Panc1 (cell line): ENCODE data around the gene TBX4.

ENCODE experiments used
- SIN3A ChIP-seq: IDR thresholded peaks from 2 replicates; pipeline ENCODE4 v1.6.1; 2012; ENCODE audit warnings: low read depth, mild to moderate bottlenecking, low read length, moderate library complexity, borderline replicate concordance; ENCODE audit not compliant: insufficient read depth
- TF ChIP-seq, protein P1 (sequence below): fragments of 450-650 bp; IDR thresholded peaks from 2 replicates; pipeline ENCODE4 v1.5.1; 2017; ENCODE audit warnings: mild to moderate bottlenecking

DNA sequence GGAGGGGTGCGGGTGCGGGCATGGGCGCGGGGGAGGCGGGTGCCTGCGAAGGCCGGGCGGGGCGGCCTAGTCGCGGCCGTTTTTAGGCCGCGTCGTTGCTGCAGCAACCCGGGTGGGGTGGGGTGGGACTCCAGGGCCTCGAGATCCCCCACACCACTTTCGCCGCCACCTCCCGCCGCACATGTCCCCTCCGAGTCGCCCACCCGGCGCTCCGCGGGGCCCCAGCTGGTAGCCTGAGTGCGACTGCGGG, 41.3 kb upstream of the TBX4 start:
- TF ChIP-seq, protein P1, sequence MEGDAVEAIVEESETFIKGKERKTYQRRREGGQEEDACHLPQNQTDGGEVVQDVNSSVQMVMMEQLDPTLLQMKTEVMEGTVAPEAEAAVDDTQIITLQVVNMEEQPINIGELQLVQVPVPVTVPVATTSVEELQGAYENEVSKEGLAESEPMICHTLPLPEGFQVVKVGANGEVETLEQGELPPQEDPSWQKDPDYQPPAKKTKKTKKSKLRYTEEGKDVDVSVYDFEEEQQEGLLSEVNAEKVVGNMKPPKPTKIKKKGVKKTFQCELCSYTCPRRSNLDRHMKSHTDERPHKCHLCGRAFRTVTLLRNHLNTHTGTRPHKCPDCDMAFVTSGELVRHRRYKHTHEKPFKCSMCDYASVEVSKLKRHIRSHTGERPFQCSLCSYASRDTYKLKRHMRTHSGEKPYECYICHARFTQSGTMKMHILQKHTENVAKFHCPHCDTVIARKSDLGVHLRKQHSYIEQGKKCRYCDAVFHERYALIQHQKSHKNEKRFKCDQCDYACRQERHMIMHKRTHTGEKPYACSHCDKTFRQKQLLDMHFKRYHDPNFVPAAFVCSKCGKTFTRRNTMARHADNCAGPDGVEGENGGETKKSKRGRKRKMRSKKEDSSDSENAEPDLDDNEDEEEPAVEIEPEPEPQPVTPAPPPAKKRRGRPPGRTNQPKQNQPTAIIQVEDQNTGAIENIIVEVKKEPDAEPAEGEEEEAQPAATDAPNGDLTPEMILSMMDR, result no peak
- TF ChIP-seq SIN3A, result no peak
